Subcutaneous abdominal adipose tissue (tissue), 5 donors: Measurements from ENCODE around the gene GRAMD1A.
"Not testable (repeated sequence)": the region's sequence is repeated elsewhere in the genome, so short reads cannot be mapped to it uniquely, and the experiment has no call there.

Experiments
- H3K27ac ChIP-seq: one replicate; pipeline ENCODE4 v1.7.0; 2013; ENCODE audit warnings: low read depth, mild to moderate bottlenecking, inconsistent platforms, low read length, moderate library complexity
- H3K27me3 ChIP-seq, 5 donors: one replicate each; pipeline ENCODE4 v1.7.0; 2013; ENCODE audit warnings: low read length in 5 of 5, inconsistent platforms in 1 of 5; ENCODE audit not compliant: control insufficient read depth in 5 of 5, insufficient read depth in 4 of 5
- H3K36me3 ChIP-seq, 5 donors: one replicate each; pipeline ENCODE4 v1.7.0; 2013; ENCODE audit warnings: low read length in 5 of 5; ENCODE audit not compliant: control insufficient read depth in 5 of 5, insufficient read depth in 5 of 5
- H3K4me1 ChIP-seq, 5 donors: one replicate each; pipeline ENCODE4 v1.7.0; 2013; ENCODE audit warnings: low read length in 5 of 5, mild to moderate bottlenecking in 3 of 5, moderate library complexity in 1 of 5; ENCODE audit not compliant: control insufficient read depth in 5 of 5, insufficient read depth in 5 of 5
- H3K4me3 ChIP-seq, 5 donors: one replicate each; pipeline ENCODE4 v1.7.0; 2013; ENCODE audit warnings: low read length in 5 of 5, low read depth in 1 of 5
- H3K9ac ChIP-seq, 5 donors: one replicate each; pipeline ENCODE4 v1.7.0; 2013; ENCODE audit warnings: low read length in 5 of 5, mild to moderate bottlenecking in 4 of 5, moderate library complexity in 3 of 5
- H3K9me3 ChIP-seq, 5 donors: one replicate each; pipeline ENCODE4 v1.7.0; 2013; ENCODE audit warnings: low read length in 5 of 5; ENCODE audit not compliant: control insufficient read depth in 5 of 5
- donor health status: healthy.
- donor health status: healthy.
- donor health status: healthy.
- donor health status: healthy.
- donor health status: healthy.

GRAMD1A gene

DNA sequence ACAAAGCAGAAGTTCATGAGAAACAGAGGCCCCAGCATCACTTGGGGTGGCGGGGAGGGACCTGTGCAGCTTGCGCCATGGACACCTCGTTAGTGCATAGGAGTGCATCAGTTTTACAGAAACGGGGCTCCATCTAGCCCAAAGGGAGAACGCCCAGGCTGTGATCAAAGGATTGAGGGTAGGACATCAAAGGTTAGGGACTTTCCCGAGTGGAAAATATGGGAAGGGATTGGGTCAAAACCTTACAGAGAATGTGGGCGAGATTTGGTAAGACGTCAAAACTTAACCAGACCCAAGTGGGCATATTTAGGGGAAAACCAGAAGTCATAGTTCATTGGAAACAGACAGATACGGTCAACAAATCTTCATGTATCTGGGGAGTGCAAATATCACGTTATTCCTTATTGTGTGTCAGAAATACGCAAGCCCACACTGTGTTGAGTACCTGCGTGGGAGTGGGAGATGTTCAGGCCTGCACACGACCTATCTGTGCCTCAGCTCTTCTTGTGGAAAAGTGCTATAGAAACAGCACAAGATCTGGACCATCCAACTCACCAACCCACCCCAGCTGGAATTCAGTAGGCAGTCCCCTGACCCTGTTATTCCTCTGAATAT is 9.4 kb upstream of the GRAMD1A start:
- Histone ChIP-seq H3K9ac (no peak overlapping the region), H3K27me3 (no peaks in the 10 kb centered on the region), H3K9me3 (no peaks in the 10 kb centered on the region), H3K36me3 (no peaks in the 10 kb centered on the region), H3K4me3 (no peak overlapping the region), H3K4me1 (peaks cover 0 to 24% (median 3%) of the 10 kb centered on the region in 5 donors), H3K27ac (no peak overlapping the region)

- Histone ChIP-seq H3K4me3 (no peak overlapping the region), H3K9me3 (no peaks in the 10 kb centered on the region), H3K9ac (no peak overlapping the region), H3K4me1 (peaks cover 0 to 30% (median 0%) of the 10 kb centered on the region in 5 donors), H3K27me3 (no peaks in the 10 kb centered on the region), H3K36me3 (no peaks in the 10 kb centered on the region), H3K27ac (no peak overlapping the region)
Measured at GRCh38 chr19:34991542-34992333, 8.4 kb upstream of the GRAMD1A start.

DNA sequence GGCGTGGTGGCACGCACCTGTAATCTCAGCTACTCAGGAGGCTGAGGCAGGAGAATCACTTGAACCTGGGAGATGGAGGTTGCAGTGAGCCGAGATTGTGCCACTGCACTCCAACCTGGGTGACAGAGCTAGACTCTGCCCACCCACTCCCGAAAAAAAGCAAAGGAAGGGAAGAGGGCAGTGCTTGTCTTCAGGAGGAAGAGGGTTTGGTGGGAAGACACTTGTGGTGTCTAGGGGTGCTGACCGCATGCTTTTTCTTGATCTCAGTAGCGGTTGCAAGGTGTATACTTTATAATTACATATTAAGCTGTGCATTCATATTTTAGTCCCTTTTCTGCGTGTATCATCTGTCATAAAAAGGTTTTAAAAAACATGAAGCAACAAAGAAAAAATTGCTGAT is 7.5 kb upstream of the GRAMD1A start:
- not testable (repeated sequence) for H3K27me3 ChIP-seq, H3K4me3 ChIP-seq, H3K27ac ChIP-seq, H3K9me3 ChIP-seq, H3K36me3 ChIP-seq, H3K9ac ChIP-seq
- peaks cover 0 to 38% (median 6%) of the 10 kb centered on the region in 5 donors for H3K4me1 ChIP-seq

GRCh38 chr19:34994286-34994642 is 5.9 kb upstream of the GRAMD1A start:
- H3K36me3 ChIP-seq = no peaks in the 10 kb centered on the region
- no peaks in the 10 kb centered on the region for H3K9me3 ChIP-seq
- no peaks in the 10 kb centered on the region for H3K27me3 ChIP-seq
- peaks cover 3 to 52% (median 12%) of the 10 kb centered on the region in 5 donors for H3K4me1 ChIP-seq
- peak overlapping the region in 1 of 5 donors; percentile 14 for H3K9ac ChIP-seq
- no peak overlapping the region for H3K4me3 ChIP-seq
- H3K27ac ChIP-seq = peak overlapping the region; percentile 79

DNA sequence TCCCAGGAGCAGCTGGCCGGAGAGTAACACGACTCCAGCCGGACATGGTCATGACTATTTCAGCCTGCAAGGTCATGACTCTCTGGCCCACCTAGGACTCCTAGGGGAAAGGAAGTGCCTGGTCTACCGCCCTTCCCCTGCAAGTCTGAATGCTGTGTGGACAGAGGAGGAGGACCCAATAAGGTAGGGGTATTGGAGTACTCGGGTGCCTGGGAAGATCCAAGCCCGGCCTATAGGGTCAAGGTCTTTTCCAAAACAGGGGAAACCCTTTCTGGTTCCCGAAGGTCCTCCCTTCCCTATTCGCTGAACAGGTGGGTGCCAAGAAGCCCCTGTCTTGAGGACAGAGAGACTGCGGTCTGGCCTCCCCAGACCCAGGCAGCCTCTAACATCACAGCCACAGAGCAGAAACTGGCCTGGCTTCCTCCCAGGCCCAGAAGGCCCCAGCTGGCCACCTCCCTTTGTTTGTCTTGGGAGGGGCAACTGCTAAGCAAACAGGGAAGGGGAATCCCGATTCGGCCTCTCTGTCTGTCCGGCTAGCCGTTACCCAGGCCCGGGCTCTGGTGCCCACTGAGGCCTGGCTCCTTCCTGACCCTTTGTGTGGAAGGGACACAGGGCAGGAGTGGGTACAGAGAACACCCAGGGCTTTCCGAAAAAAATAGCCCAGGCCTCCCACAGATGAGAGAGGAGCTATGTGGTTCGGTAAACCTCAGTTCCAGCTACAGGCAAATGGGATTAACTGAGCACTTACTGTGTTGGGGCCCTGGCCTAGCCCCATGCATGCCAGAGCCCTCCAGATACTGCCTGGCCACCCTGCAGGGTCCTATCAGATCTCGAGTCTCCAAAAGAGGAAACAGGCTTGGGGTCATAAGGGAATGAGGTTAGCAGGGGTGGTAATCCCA is 5.2 kb upstream of the GRAMD1A start:
- Histone ChIP-seq H3K9ac (peak overlapping the region in 2 of 5 donors; percentile 42 to 65), H3K36me3 (no peaks in the 10 kb centered on the region), H3K27me3 (no peaks in the 10 kb centered on the region), H3K27ac (peak overlapping the region; percentile 79), H3K4me1 (peaks cover 3 to 56% (median 18%) of the 10 kb centered on the region in 5 donors), H3K9me3 (no peaks in the 10 kb centered on the region), H3K4me3 (no peak overlapping the region)

DNA sequence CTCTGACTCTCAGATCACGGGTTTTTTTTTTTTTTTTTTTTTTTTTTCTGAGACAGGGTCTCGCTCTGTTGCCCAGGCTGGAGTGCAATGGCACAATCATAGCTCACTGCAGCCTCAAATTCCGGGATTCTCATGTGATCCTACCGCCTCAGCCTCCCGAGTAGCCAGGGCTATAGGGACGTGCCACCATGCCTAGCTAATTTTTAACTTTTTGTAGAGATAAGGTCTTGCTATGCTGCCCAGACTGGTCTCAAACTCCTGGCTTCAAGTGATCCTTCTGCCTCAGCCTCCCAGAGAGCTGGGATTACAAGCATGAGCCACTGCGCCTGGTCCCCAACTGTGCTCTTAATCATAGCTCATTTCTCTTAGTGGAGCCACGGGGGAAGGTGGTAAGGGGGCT is 4.6 kb upstream of the GRAMD1A start:
- Histone ChIP-seq H3K4me1 (peaks cover 3 to 56% (median 18%) of the 10 kb centered on the region in 5 donors), H3K9me3 (no peaks in the 10 kb centered on the region)

GRCh38 chr19:34997071-34997617 is 3.0 kb upstream of the GRAMD1A start:
- H3K4me1 ChIP-seq = peaks cover 6 to 71% (median 34%) of the 10 kb centered on the region in 5 donors
- H3K9ac ChIP-seq = peak overlapping the region in 1 of 5 donors; percentile 37
- H3K36me3 ChIP-seq = peaks cover 0 to 4% (median 3%) of the 10 kb centered on the region in 5 donors
- peak overlapping the region; percentile 50 for H3K27ac ChIP-seq
- no peaks in the 10 kb centered on the region for H3K9me3 ChIP-seq
- no peaks in the 10 kb centered on the region for H3K27me3 ChIP-seq
- H3K4me3 ChIP-seq = no peak overlapping the region

More for the DNA sequence above, 4.6 kb upstream of the GRAMD1A start:
- no peaks in the 10 kb centered on the region for H3K36me3 ChIP-seq
- no peak overlapping the region for H3K4me3 ChIP-seq
- H3K27ac ChIP-seq = peak overlapping the region; percentile 79
- peak overlapping the region in 1 of 5 donors; percentile 65 for H3K9ac ChIP-seq
- H3K27me3 ChIP-seq = no peaks in the 10 kb centered on the region

- H3K4me3 ChIP-seq, H3K9ac ChIP-seq, H3K36me3 ChIP-seq, H3K27ac ChIP-seq, H3K9me3 ChIP-seq, H3K27me3 ChIP-seq: not testable (repeated sequence)
- peaks cover 9 to 81% (median 42%) of the 10 kb centered on the region in 5 donors for H3K4me1 ChIP-seq
Measured at GRCh38 chr19:34998224-34998623, 1.9 kb upstream of the GRAMD1A start.

- Histone ChIP-seq H3K36me3 (peaks cover 0 to 9% (median 7%) of the 10 kb centered on the region in 5 donors), H3K27me3 (no peaks in the 10 kb centered on the region), H3K9ac (peak overlapping the region in 4 of 5 donors; percentile 83 to 95 (median 86)), H3K4me3 (peak overlapping the region; percentile 71 to 86 (median 76)), H3K27ac (peak overlapping the region; percentile 99), H3K4me1 (peaks cover 12 to 85% (median 47%) of the 10 kb centered on the region in 5 donors), H3K9me3 (no peaks in the 10 kb centered on the region)
Measured at GRCh38 chr19:34998777-34999497, 1.2 kb upstream of the GRAMD1A start.
